ENCODE data around the gene DYNLT4.
"Not testable (repeated sequence)": the region's sequence is repeated elsewhere in the genome, so short reads cannot be mapped to it uniquely, and the experiment has no call there.

Gene DYNLT4

GRCh38 chr1:44827197-44828002 is 20.2 kb upstream of the DYNLT4 start:
- Histone ChIP-seq H3K27me3 (ENCODE audit: control insufficient read depth, low read length) (no peaks in the 10 kb centered on the region; the same call in 1 of the 2 replicates), H3K4me1 (ENCODE audit: control insufficient read depth, low read length) (no peaks in the 10 kb centered on the region), H3F3A (ENCODE audit: control insufficient read depth, insufficient read depth) (no peaks in the 10 kb centered on the region), H3K9me3 (ENCODE audit: control insufficient read depth, insufficient read depth, low read length) (no peaks in the 10 kb centered on the region), H3K9me2 (replicated peaks; ENCODE audit: control insufficient read depth, low read length) (no peaks in the 10 kb centered on the region), H3K4me2 (ENCODE audit: low read length) (no peak overlapping the region), H3K27ac (ENCODE audit: low read depth, low read length) (no peak overlapping the region), H4K20me1 (ENCODE audit: control insufficient read depth, insufficient read depth, low read depth, low read length) (no peaks in the 10 kb centered on the region), H3K36me3 (ENCODE audit: control insufficient read depth, low read length) (no peaks in the 10 kb centered on the region), H3K79me2 (ENCODE audit: control insufficient read depth, low read length) (no peaks in the 10 kb centered on the region), H3K4me3 (ENCODE audit: low read length) (no peak overlapping the region)
- no peak for TF ChIP-seq CTCF (IDR thresholded peaks at IDR 0.05; ENCODE audit: low read depth, low read length, poor library complexity, severe bottlenecking)
- TF ChIP-seq EZH2phosphoT487 (IDR thresholded peaks at IDR 0.05; ENCODE audit: borderline replicate concordance, low read length), result no peak

DNA sequence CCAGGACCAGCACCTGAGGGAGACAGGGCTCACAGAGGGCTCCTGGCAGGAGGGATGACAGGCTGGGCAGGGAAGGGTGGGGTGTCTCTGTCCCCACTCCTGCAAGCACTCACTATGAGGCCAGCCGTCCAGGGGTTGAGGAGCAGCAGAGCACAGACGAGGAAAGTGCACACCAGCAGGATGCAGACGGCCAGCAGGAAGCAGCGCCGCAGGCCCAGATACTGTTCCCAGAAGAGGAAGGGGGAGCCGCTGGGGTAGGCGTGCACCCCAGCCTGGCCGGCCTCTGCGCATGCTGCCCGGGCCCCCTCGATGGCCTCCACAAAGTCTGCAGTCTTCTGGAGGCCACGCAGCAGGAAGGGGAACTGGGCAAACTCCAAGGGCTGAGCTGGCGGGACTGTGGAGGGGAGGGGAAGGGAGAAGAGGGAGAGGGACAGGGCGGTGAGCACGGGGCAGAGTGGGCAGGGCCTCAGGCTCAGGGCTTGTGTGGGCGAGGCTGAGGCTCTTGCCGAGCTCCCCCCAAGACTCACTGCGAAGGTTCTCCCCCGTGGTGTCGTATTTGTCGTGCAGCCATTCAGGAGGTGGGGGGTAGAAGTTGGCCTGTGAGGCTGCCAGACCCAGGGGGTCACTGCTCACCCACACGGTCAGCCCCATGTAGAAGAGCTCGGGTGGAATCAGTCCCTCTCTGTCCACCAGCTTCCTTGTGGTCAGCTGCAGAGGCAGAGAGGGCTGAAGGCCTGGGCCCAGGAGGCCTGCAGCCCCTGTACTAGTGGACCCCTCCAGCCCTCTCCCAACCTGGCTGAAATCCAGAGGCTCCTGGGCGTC is 19.4 kb upstream of the DYNLT4 start:
- H3K4me1 ChIP-seq (ENCODE audit: control insufficient read depth, low read length), result no peaks in the 10 kb centered on the region
- no peaks in the 10 kb centered on the region for H3K9me3 ChIP-seq (ENCODE audit: control insufficient read depth, insufficient read depth, low read length)
- no peak overlapping the region for H3K4me2 ChIP-seq (ENCODE audit: low read length)
- H3K27ac ChIP-seq (ENCODE audit: low read depth, low read length), result no peak overlapping the region
- peaks cover 2% of the 10 kb centered on the region; the same call in 1 of the 2 replicates for H3F3A ChIP-seq (ENCODE audit: control insufficient read depth, insufficient read depth)
- no peaks in the 10 kb centered on the region for H3K79me2 ChIP-seq (ENCODE audit: control insufficient read depth, low read length)
- TF ChIP-seq EZH2phosphoT487 (IDR thresholded peaks at IDR 0.05; ENCODE audit: borderline replicate concordance, low read length) (no peak), CTCF (IDR thresholded peaks at IDR 0.05; ENCODE audit: low read depth, low read length, poor library complexity, severe bottlenecking) (no peak)
- no peaks in the 10 kb centered on the region; the same call in 1 of the 2 replicates for H3K27me3 ChIP-seq (ENCODE audit: control insufficient read depth, low read length)
- no peaks in the 10 kb centered on the region for H3K36me3 ChIP-seq (ENCODE audit: control insufficient read depth, low read length)
- H3K4me3 ChIP-seq (ENCODE audit: low read length), result no peak overlapping the region
- H4K20me1 ChIP-seq (ENCODE audit: control insufficient read depth, insufficient read depth, low read depth, low read length), result no peaks in the 10 kb centered on the region
- no peaks in the 10 kb centered on the region for H3K9me2 ChIP-seq (replicated peaks; ENCODE audit: control insufficient read depth, low read length)

DNA sequence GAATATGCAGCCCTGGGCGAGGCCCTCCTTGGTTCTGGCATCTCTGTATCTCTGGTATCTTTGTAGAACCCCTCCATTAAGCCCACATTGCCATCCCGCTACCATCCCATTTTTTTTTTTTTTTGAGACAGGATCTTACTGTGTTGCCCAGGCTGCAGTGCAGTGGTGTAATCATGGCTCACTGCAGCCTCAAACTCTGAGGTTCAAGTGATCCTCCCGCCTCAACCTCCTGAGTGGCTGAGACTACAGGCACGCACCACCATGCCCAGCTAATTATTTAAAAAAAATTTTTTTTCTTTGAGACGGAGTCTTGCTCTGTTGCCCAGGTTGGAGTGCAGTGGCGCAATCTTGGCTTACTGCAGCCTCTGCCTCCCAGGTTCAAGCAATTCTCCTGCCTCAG is 17.2 kb upstream of the DYNLT4 start:
- not testable (repeated sequence) for H3K79me2 ChIP-seq (ENCODE audit: control insufficient read depth, low read length); H3K27ac ChIP-seq (ENCODE audit: low read depth, low read length); H3K4me3 ChIP-seq (ENCODE audit: low read length); H3K27me3 ChIP-seq (ENCODE audit: control insufficient read depth, low read length); H3K9me3 ChIP-seq (ENCODE audit: control insufficient read depth, insufficient read depth, low read length); H3K4me2 ChIP-seq (ENCODE audit: low read length); H4K20me1 ChIP-seq (ENCODE audit: control insufficient read depth, insufficient read depth, low read depth, low read length); H3K9me2 ChIP-seq (replicated peaks; ENCODE audit: control insufficient read depth, low read length); H3F3A ChIP-seq (ENCODE audit: control insufficient read depth, insufficient read depth); H3K36me3 ChIP-seq (ENCODE audit: control insufficient read depth, low read length)
- peaks cover 16% of the 10 kb centered on the region for H3K4me1 ChIP-seq (ENCODE audit: control insufficient read depth, low read length)

- Histone ChIP-seq H3K4me1 (ENCODE audit: control insufficient read depth, low read length) (peaks cover 23% of the 10 kb centered on the region), H3K79me2 (ENCODE audit: control insufficient read depth, low read length) (no peaks in the 10 kb centered on the region), H3F3A (ENCODE audit: control insufficient read depth, insufficient read depth) (peaks cover 10% of the 10 kb centered on the region), H3K4me2 (ENCODE audit: low read length) (no peak overlapping the region), H3K4me3 (ENCODE audit: low read length) (no peak overlapping the region), H3K36me3 (ENCODE audit: control insufficient read depth, low read length) (no peaks in the 10 kb centered on the region), H3K27me3 (ENCODE audit: control insufficient read depth, low read length) (no peaks in the 10 kb centered on the region; the same call in 1 of the 2 replicates), H3K9me2 (replicated peaks; ENCODE audit: control insufficient read depth, low read length) (no peaks in the 10 kb centered on the region), H3K27ac (ENCODE audit: low read depth, low read length) (no peak overlapping the region), H3K9me3 (ENCODE audit: control insufficient read depth, insufficient read depth, low read length) (no peaks in the 10 kb centered on the region), H4K20me1 (ENCODE audit: control insufficient read depth, insufficient read depth, low read depth, low read length) (no peaks in the 10 kb centered on the region)
- no peak for TF ChIP-seq CTCF (IDR thresholded peaks at IDR 0.05; ENCODE audit: low read depth, low read length, poor library complexity, severe bottlenecking)
- TF ChIP-seq EZH2phosphoT487 (IDR thresholded peaks at IDR 0.05; ENCODE audit: borderline replicate concordance, low read length), result no peak
Observed at GRCh38 chr1:44822981-44823451, 15.9 kb upstream of the DYNLT4 start.

Data from DOHH2 (cell line).